ENCODE measurements around the gene IGLL5.

IGLL5 gene

GRCh38 chr22:22887621-22888503 lies at the start of gene IGLL5:
Gene IGLL5, plus strand, starts transcription at chr22:22887816. Its CDS starts 238 bp downstream, at chr22:22888054.
- DNase-seq (ENCODE audit: low spot score): no peak

DNA sequence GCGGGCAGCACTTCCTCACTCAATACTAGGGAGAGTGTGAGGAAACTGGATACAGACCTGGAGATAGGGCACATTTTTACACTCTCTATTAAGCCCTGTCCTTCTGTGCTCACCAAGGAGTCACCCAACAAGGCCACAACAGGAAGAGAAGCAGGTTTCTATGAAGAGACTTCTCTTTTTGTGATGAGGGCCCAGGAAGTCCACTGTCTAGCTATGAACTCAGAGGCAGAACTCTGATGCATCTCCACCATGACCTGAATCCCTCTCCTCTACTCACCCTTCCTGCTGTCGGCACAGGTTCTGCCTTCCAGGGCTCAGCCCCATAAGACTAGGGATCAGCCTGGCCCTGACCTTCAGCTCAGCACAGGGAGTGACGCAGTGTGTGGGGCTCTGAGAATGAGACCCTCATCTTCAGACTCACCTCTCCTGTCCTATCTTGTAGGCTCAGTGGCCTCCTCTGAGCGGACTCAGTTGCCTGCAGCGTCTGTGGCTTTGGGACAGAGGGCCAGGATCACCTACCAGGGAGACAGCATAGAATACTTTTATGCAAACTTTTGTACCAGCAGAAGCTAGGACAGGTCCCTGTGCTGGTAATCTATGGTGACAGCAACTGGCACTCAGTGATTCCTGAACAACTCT lies 49.3 kb upstream of the IGLL5 start:
- DNase-seq (ENCODE audit: low spot score): no peak

DNA sequence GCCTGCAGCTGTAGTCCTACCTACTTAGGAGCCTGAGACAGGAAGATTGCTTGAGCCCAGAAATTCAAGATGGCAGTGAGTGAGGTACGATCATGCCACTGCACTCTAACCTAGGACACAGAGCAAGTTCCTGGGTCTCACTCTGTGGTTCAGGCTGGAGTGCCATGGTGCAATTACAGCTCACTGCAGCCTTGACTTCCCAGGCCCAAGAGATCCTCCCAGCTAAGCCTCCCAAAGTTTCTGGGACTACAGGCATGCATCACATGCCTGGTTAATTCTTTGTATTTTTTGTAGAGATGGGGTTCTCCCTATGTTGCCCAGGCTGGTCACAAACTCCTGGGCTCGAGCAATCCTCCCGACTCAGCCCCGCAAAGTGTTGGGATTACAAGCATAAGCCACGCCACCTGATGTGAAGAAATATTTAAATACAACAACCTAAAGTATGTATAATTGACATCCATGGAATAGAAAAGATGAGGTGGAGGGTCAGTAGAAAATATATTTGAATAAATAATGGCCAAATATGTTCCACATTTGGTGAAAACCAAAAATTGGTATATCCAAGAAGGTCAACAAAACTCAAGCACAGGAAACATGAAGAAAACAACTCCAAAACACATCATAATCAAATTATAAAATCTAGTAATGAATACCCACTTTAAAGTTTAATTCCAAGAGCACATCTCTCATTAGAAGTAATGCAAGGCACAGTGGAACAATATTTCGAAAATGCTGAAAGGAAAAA lies 47.9 kb upstream of the IGLL5 start:
- DNase-seq (ENCODE audit: low spot score): no peak

- no peak for DNase-seq (ENCODE audit: low spot score)
Observed at GRCh38 chr22:22840780-22841179, 46.8 kb upstream of the IGLL5 start.

DNA sequence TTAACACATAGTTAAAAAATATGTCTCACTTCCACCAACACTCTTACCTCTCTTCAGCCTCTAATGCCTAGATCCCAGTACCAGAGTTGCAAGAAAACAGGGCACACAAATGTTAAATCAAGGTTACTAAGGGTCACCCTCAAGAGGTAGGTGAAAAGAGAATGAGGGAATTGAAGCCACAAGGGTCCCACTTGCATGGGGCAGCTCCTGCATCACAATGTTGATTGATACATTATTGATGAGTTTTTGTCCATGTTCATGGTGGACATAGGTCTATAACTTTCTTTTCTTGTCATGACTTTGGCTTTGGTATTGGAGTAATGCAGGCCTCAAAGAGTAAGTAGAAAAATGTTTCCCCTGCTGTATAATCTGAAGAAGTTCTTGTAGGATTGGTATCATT lies 46.0 kb upstream of the IGLL5 start:
- DNase-seq (ENCODE audit: low spot score): no peak

DNA sequence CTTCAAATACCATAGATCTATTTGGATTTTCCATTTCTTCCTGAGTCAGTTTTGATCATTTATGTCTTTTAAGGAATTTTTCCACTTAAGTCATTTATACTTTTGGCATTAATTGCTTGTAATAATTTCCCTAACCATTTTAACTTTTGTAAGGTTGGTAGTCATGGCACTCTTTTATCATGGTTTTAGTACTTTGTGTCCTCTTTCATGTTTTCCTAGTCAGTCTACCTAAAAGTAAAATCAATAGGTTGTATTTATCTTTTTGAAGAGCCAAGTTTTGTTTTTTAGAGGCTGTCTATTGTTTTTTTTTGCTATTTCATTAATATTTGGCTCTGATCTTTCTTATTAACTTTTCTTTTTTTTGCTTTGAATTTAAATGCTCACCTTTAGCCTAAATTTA lies 45.5 kb upstream of the IGLL5 start:
- no peak for DNase-seq (ENCODE audit: low spot score)

GRCh38 chr22:22843848-22844247 lies 43.8 kb upstream of the IGLL5 start:
- DNase-seq (ENCODE audit: low spot score): no peak

GRCh38 chr22:22847241-22847640 lies 40.4 kb upstream of the IGLL5 start:
- DNase-seq (ENCODE audit: low spot score): no peak

DNA sequence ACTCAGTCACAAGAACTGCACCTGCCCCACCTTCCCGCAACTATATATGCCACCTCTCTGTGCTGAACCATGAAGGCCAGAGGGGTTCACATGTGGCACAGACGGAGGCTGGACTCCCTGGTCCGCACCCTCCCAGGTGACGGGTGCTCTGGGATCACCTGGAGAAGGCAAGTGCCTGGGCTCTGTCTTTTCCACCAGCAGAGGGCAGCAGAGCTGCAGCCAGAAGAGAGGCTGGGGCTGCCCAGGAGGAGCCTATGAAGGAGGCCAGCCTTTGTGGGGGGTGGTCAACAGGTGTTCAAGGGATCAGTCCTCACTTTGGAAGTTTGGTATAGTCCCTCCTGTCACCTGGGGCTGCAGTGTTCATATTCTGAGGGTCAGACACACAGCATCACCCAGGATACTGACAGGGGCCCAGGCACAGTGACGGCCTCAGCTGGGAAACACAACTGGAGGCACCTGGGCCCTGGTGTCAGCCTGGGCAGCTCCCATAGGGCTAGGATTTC lies 39.2 kb upstream of the IGLL5 start:
- peak; percentile 69 for DNase-seq (ENCODE audit: low spot score)

GRCh38 chr22:22849640-22850610 lies 37.7 kb upstream of the IGLL5 start:
- DNase-seq (ENCODE audit: low spot score): no peak

DNA sequence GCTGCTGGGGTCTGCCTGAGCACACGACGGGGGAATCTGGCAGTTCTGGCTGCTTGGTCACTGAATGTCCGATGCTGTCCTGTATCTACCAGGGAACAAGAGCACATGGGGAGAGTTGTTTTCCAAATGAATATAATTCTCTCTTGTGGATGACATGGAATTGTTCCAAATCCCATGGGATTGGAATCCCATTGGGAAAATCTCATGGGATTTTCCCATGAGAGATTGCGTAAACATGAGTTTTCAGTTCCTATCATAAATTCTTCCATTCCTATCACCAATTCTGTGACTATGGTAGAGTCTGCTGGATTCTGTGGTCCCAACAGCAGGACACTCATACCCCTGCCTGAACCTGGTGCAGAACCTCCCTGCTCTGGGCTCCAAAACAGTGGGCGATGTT lies 35.6 kb upstream of the IGLL5 start:
- no peak for DNase-seq (ENCODE audit: low spot score)

GRCh38 chr22:22853713-22854112 lies 33.9 kb upstream of the IGLL5 start:
- DNase-seq (ENCODE audit: low spot score): no peak

GRCh38 chr22:22854466-22854865 lies 33.1 kb upstream of the IGLL5 start:
- no peak for DNase-seq (ENCODE audit: low spot score)

DNA sequence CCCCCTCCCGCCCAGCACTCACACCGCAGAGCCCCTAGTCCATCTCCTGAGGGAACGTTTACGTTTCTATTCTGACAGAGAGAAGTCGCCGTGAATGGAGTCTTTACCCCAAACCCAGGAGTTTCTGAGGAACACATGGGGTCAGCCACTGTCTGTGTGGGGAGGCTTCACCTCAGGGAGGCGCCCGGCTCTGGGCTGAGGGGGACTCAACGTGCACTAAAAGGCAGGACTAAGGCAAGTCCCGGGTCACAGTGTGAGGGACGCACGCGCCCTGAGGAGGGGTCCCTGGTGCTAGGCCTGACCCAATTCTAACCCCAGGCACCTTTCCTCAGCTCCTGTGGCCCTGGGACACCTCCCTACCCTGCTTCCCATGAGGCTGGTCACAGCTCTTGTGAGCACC lies 32.5 kb upstream of the IGLL5 start:
- DNase-seq (ENCODE audit: low spot score): no peak

DNA sequence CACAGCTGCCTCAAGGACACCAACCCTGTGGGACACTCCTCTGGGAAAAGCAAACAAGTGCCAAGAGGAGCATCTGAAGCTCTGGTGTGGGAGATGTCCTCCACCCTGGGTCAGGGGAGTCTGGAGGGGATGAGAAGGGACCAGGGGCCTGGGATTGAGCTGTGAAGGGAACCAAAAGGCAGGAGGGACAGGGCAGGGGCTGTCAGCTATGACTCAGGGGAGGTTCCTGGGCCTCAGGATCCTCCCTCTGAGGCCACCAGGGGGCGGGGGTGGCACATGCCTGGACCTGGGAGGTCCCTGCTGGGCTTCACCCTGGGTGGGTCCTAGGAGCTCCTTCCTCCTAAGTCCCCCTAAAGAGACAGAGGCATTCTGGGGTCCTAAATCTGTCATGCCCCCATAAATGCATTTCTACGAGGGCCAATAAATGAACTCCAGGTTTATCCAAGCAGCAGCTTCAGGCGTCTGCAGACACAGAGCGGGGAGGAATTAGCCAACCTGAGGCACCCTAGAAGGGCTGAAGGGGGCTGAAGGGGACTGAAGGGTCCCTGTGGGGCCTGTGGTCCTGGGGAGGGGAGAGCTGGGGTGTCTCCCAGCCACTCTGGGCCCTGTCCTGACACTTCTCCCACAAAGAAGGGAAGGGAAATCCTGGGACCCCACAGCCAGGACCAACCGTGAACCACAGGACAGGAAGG lies 31.9 kb upstream of the IGLL5 start:
- peak; percentile 52 for DNase-seq (ENCODE audit: low spot score)

- no peak for DNase-seq (ENCODE audit: low spot score)
Observed at GRCh38 chr22:22856364-22856763, 31.3 kb upstream of the IGLL5 start.

- DNase-seq (ENCODE audit: low spot score): no peak
Observed at GRCh38 chr22:22856885-22857606, 30.6 kb upstream of the IGLL5 start.

GRCh38 chr22:22857607-22858558 lies 29.7 kb upstream of the IGLL5 start:
- DNase-seq (ENCODE audit: low spot score): no peak

DNA sequence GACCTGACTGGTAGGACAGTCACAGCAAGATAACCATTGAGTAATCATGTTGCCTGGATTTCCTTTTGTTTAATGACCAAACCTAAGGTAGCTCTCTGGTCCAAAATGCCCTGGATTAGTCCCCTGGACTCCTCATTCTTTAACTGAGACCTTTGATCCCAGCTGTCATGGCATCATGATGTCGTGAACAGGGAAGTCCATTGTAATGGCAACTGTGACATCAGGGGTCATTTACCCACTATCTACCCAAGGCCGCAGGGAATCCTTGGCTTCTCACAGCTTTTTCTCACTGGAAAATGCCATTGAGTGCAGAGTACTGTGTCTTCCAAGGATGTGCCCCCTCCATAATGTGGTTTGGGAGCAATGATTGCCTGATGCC lies 29.1 kb upstream of the IGLL5 start:
- no peak for DNase-seq (ENCODE audit: low spot score)

Data from AG20443 (cell line).